Measurements from ENCODE around the gene SRRD. TPM values are rescaled to one million over a fixed set of nuclear protein-coding genes. Genes with fewer than 3 reads are reported as not detected.

The SRRD gene
- total RNA-seq, 2 experiments from 2014 or later, result 17.5 TPM

DNA sequence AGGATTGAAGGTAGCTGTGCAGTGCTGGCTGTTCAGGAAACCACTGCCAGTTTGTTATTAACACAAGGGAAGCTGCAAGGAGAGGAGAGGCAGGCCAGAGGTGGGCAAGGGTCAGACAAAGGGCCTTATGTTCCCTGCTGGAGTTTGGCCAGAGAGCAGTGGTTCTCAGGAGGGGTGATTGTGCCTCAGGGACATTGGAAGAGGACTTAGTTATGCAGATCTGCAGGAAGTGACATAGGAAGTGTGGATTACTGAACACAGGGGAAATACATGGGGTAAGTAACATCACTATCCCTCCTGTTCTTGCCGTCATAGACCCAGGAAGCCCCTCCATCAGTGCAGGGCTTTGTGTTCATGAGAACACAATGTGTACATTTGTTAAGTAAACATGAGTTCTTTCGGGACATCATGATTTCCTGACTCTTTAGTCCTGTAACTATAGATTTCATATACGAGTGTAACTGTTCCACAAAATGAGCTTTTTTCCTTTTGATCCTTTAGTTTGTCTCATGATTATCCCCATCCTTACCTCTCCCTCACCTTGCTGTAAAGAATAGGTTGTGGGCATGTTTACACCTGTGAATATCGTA is 5.9 kb downstream of the SRRD start:
- no peak for DNase-seq
- H3K4me1 Mint-ChIP-seq, result peaks cover 31% of the 10 kb centered on the region
- POLR2A ChIA-PET, result interaction anchor here (0.7 to 1.5 kb wide), 2 partner anchors 14 to 183 kb away, joined by 3 read pairs; no protein-coding TSS in a partner anchor
- peak overlapping the region; percentile 65 for H3K27ac Mint-ChIP-seq
- H3K36me3 Mint-ChIP-seq (ENCODE audit: low read depth), result peaks cover 61% of the 10 kb centered on the region
- CTCF ChIA-PET, result interaction anchor here (1.4 kb wide), 1 partner anchor 14 kb away, joined by 4 read pairs; no protein-coding TSS in a partner anchor
- no peaks in the 10 kb centered on the region for H3K9me3 Mint-ChIP-seq
- H3K27me3 Mint-ChIP-seq, result no peaks in the 10 kb centered on the region
- H3K4me3 Mint-ChIP-seq, result no peak overlapping the region

GRCh38 chr22:26492220-26492619 is 8.5 kb downstream of the SRRD start:
- Mint-ChIP-seq H3K27me3 (no peaks in the 10 kb centered on the region), H3K4me3 (no peak overlapping the region), H3K36me3 (ENCODE audit: low read depth) (peaks cover 78% of the 10 kb centered on the region), H3K9me3 (no peaks in the 10 kb centered on the region), H3K27ac (no peak overlapping the region), H3K4me1 (peaks cover 14% of the 10 kb centered on the region)
- ChIA-PET CTCF (interaction anchor here (1.2 to 2.2 kb wide), 2 partner anchors 10 to 174 kb away, joined by 6 to 11 read pairs; no protein-coding TSS in a partner anchor), POLR2A (interaction anchor here (1.5 to 2.3 kb wide), 2 partner anchors 8 to 11 kb away, joined by 8 to 10 read pairs; partner anchors contain the start of genes HPS4 and SRRD)
- DNase-seq, result no peak

- Mint-ChIP-seq H3K9me3 (no peaks in the 10 kb centered on the region), H3K27ac (no peak overlapping the region), H3K4me3 (no peak overlapping the region), H3K27me3 (no peaks in the 10 kb centered on the region), H3K4me1 (peaks cover 15% of the 10 kb centered on the region), H3K36me3 (ENCODE audit: low read depth) (peaks cover 73% of the 10 kb centered on the region)
- no peak for DNase-seq
- ChIA-PET CTCF (interaction anchor here (1.1 to 1.3 kb wide), 3 partner anchors 9 to 16 kb away, joined by 3 to 4 read pairs (median 3); no protein-coding TSS in a partner anchor), POLR2A (interaction anchor here (1.0 to 2.7 kb wide), 3 partner anchors 8 to 177 kb away, joined by 4 to 17 read pairs (median 7); partner anchors contain the start of genes HPS4 and SRRD)
These were observed 10.8 kb downstream of the SRRD start for GRCh38 chr22:26494506-26494905.

DNA sequence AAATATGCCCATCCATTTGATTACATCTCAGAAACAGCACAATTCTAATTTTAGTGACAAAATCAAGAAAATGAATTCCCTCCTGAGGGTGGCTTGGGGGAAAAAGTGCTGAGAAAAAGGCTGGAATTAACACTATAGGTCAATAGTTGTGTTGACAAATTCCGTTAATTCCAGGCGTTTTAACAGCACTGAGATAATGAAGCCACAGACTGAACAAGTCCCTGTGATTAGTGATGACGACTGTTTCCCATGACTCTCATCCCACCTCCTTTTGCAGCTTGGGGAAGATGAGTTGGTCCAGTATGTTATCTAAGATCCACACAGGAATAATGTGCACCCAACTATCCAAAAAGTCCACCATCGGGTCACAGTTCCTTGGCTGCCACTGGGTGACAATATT is 12.8 kb downstream of the SRRD start:
- CTCF ChIA-PET, result no interaction called here
- DNase-seq, result no peak
- Mint-ChIP-seq H3K27me3 (no peaks in the 10 kb centered on the region), H3K9me3 (no peaks in the 10 kb centered on the region), H3K4me1 (peaks cover 21% of the 10 kb centered on the region), H3K4me3 (no peak overlapping the region), H3K27ac (no peak overlapping the region), H3K36me3 (ENCODE audit: low read depth) (peaks cover 69% of the 10 kb centered on the region)
- POLR2A ChIA-PET, result interaction anchor here (2.7 kb wide), 1 partner anchor 12 kb away, joined by 17 read pairs; the partner anchor contains the start of genes HPS4 and SRRD

DNA sequence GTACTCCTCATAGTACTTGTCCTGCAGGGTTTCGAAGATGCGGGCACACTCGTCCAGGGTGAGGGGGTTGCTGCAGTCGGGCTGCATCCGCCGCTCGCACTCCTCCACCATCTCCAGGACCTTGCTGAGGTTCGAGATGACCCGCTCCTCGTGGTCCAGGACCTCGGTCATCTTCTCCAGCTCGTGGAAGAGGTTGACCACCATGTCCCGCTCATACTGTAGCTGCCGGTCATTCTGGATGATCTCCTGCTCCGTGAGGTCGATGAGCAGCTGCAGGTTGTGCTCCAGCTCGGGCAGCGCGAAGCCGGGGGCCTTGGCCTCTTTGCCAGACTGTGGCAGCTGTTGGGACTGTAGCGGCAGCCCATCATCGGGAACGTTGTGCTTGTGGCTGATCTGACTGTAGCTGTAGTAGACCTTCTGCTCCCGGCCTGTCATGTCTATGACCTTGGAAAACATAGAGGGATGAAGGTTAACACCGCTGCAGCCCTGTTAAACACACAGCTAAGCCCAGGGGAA is 15.6 kb downstream of the SRRD start:
- ChIA-PET POLR2A (interaction anchor here (8.7 kb wide), 1 partner anchor 16 kb away, joined by 61 read pairs; the partner anchor contains the start of genes HPS4 and SRRD), CTCF (interaction anchor here (1.1 kb wide), 1 partner anchor 8 kb away, joined by 3 read pairs; no protein-coding TSS in a partner anchor)
- peaks cover 36% of the 10 kb centered on the region for H3K4me1 Mint-ChIP-seq
- peaks cover 70% of the 10 kb centered on the region for H3K36me3 Mint-ChIP-seq (ENCODE audit: low read depth)
- no peaks in the 10 kb centered on the region for H3K9me3 Mint-ChIP-seq
- no peak for DNase-seq
- H3K27ac Mint-ChIP-seq, result no peak overlapping the region
- no peaks in the 10 kb centered on the region for H3K27me3 Mint-ChIP-seq
- no peak overlapping the region for H3K4me3 Mint-ChIP-seq

- DNase-seq, result no peak
- ChIA-PET POLR2A (interaction anchor here (1.0 to 8.7 kb wide), 8 partner anchors 10 to 172 kb away, joined by 3 to 61 read pairs (median 6); partner anchors contain the start of genes HPS4, SRRD and TFIP11), CTCF (interaction anchor here (0.8 to 4.7 kb wide), 18 partner anchors 9 to 177 kb away, joined by 3 to 47 read pairs (median 8); partner anchors contain the start of genes HPS4, MIAT, SRRD and TFIP11)
- peaks cover 73% of the 10 kb centered on the region for H3K36me3 Mint-ChIP-seq (ENCODE audit: low read depth)
- no peak overlapping the region for H3K4me3 Mint-ChIP-seq
- H3K9me3 Mint-ChIP-seq, result no peaks in the 10 kb centered on the region
- H3K27ac Mint-ChIP-seq, result peak overlapping the region; percentile 94
- peaks cover 42% of the 10 kb centered on the region for H3K4me1 Mint-ChIP-seq
- no peaks in the 10 kb centered on the region for H3K27me3 Mint-ChIP-seq
These were observed 18.3 kb downstream of the SRRD start for GRCh38 chr22:26501996-26502395.

DNA sequence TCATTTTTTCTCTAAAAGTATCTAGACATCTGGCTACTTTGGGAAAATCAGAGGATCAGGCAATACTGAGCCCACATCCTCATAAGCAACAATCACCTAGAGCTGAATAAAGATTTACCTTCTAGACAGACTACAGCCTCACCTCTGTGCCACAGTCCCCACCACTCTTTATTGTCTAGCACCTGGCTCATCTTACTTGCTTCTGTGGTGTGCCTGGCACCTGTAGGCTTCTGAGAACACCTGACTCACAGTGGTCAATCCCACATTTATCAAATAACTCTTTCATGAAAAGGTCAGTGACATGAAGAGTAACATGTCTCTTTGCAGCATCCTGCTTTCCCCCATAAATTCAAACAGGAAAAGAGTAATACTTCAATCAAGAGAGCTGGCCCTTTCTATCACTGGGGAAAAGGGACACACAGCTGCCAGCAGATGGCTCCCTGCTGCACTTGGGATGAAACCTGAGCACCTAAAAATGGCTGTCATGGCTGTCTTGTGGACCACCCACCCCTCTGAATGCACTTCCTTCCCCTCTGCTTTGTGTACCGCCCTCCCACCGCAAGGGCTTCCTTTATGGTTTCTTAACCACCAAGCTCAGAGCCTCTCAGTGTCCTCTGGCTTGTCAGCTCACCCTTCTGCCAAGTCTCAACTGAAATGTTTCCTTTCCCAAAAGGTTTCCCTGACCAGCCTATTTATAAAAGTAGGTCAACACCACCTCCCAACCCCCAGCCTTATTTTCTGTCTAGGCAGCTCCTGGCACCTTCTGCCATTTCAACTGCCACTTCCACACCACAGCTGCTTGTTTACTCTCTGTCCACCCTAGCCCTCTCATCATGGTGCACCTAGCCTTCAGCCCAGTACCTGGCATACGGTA is 19.2 kb downstream of the SRRD start:
- ChIA-PET POLR2A (interaction anchor here (0.8 to 8.7 kb wide), 15 partner anchors 8 to 208 kb away, joined by 3 to 61 read pairs (median 5); partner anchors contain the start of genes HPS4, SRRD and TFIP11), CTCF (interaction anchor here (0.7 to 4.7 kb wide), 33 partner anchors 8 to 176 kb away, joined by 3 to 47 read pairs (median 4); partner anchors contain the start of genes HPS4, MIAT, SRRD and TFIP11)
- peaks cover 69% of the 10 kb centered on the region for H3K36me3 Mint-ChIP-seq (ENCODE audit: low read depth)
- DNase-seq, result peak; percentile 89
- H3K4me1 Mint-ChIP-seq, result peaks cover 39% of the 10 kb centered on the region
- peak overlapping the region; percentile 44 for H3K4me3 Mint-ChIP-seq
- no peaks in the 10 kb centered on the region for H3K27me3 Mint-ChIP-seq
- H3K27ac Mint-ChIP-seq, result peak overlapping the region; percentile 94
- no peaks in the 10 kb centered on the region for H3K9me3 Mint-ChIP-seq

DNA sequence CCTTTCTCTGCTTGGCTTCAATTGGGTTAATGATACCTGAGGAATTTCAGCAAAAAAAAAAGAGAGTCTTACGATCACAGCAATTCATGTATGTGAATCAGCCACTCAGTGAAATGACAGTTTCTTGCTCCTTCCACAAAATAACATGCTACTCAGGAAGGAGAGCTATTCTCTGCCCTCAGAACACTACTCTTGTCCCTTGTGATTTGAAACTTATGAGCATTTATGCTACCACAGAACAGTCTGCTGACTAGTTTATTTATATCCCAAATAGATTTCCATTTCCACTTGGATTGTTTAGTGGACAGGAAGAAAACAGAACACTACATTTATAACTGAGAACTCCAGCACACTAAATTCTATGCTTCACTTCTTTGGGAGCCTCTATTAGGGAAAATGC is 20.1 kb downstream of the SRRD start:
- peaks cover 70% of the 10 kb centered on the region for H3K36me3 Mint-ChIP-seq (ENCODE audit: low read depth)
- H3K27ac Mint-ChIP-seq, result peak overlapping the region; percentile 94
- no peak overlapping the region for H3K4me3 Mint-ChIP-seq
- H3K4me1 Mint-ChIP-seq, result peaks cover 39% of the 10 kb centered on the region
- ChIA-PET POLR2A (interaction anchor here (0.7 to 8.7 kb wide), 10 partner anchors 9 to 255 kb away, joined by 3 to 61 read pairs (median 11); partner anchors contain the start of genes HPS4, SRRD and TFIP11), CTCF (interaction anchor here (0.5 to 4.7 kb wide), 30 partner anchors 10 to 175 kb away, joined by 3 to 47 read pairs (median 5); partner anchors contain the start of genes HPS4, MIAT, SRRD and TFIP11)
- H3K9me3 Mint-ChIP-seq, result no peaks in the 10 kb centered on the region
- no peaks in the 10 kb centered on the region for H3K27me3 Mint-ChIP-seq
- DNase-seq, result no peak

GRCh38 chr22:26508148-26508547 is 24.5 kb downstream of the SRRD start:
- H3K36me3 Mint-ChIP-seq (ENCODE audit: low read depth), result peaks cover 65% of the 10 kb centered on the region
- no peaks in the 10 kb centered on the region for H3K9me3 Mint-ChIP-seq
- H3K4me3 Mint-ChIP-seq, result no peak overlapping the region
- CTCF ChIA-PET, result no interaction called here
- peaks cover 56% of the 10 kb centered on the region for H3K4me1 Mint-ChIP-seq
- POLR2A ChIA-PET, result no interaction called here
- DNase-seq, result no peak
- H3K27me3 Mint-ChIP-seq, result no peaks in the 10 kb centered on the region
- no peak overlapping the region for H3K27ac Mint-ChIP-seq

DNA sequence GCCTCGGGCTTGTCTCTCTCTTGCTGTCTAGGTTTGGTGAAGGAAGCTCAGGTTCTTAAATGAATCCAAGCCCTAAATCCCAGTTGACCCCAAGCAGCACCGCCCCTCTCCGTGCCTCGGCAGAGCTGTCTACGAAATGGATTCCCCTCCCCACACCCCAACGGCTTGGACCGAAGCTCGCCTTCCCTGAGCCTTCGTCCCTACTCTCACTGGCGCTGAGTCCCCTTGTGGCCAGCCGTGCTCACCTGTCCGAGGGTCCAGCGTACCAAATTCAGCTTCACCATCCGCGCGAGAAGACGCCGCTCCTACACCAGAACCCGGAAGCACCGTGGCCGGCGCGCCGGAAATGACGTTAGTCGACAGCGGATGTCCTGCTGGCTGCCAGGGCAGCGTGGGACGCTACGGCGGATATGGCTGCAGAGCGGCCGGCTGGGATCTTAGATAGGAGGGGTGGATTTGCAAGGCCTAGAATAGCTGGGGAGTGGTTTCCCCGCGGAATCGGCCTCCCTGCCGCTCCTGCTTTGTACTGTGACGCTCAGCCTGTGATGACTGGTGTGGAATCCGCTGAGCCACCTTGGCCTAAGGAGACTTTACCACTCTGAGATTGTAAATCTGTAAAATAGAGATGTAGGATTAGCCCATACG is 28.6 kb downstream of the SRRD start, which contains the start of gene TFIP11:
Gene TFIP11 (minus strand): TSS at position 325 of the 645 bp plus-strand sequence. CDS start 2,201 bp downstream, outside the sequence.
- Mint-ChIP-seq H3K27ac (peak within 1 kb of the TSS; percentile 89), H3K4me1 (peaks cover 53% of the 10 kb centered on the region), H3K36me3 (ENCODE audit: low read depth) (peaks cover 33% of the 10 kb centered on the region), H3K9me3 (no peaks in the 10 kb centered on the region), H3K4me3 (peak within 1 kb of the TSS; percentile 100), H3K27me3 (no peaks in the 10 kb centered on the region)
- peak; percentile 93 for DNase-seq
- ChIA-PET CTCF (interaction anchor here (1.2 to 5.8 kb wide), 3 partner anchors 10 to 167 kb away, joined by 3 to 38 read pairs (median 8); partner anchors contain the start of genes HPS4 and SRRD), POLR2A (interaction anchor here (0.8 to 5.0 kb wide), 11 partner anchors 10 to 162 kb away, joined by 3 to 25 read pairs (median 6); partner anchors contain the start of genes HPS4 and SRRD)

DNA sequence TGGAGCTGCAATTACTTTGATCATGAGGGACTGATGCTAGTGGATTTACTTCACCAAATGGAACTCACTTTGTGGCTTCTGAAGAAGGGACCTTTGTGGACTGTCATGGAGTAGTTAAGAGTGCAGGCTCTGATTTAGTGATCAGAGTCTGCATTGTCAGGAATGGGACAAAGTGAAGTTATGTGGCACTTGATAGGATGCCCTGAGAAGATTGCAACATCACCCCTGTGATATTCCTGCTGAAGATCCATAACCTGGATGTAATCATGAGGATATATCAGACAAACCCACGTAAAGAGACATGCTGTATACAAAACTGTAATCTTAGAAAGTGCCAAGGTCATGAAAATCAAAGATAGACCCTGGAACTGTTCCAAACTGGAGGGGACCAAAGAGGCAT is 30.2 kb downstream of the SRRD start:
- DNase-seq, result no peak
- CTCF ChIA-PET, result interaction anchor here (0.6 to 5.8 kb wide), 3 partner anchors 11 to 149 kb away, joined by 3 to 38 read pairs (median 8); partner anchors contain the start of genes HPS4 and SRRD
- no peak overlapping the region for H3K27ac Mint-ChIP-seq
- POLR2A ChIA-PET, result interaction anchor here (1.4 to 5.0 kb wide), 5 partner anchors 9 to 160 kb away, joined by 3 to 25 read pairs (median 7); partner anchors contain the start of genes HPS4 and SRRD
- H3K9me3 Mint-ChIP-seq, result no peaks in the 10 kb centered on the region
- H3K4me1 Mint-ChIP-seq, result peaks cover 53% of the 10 kb centered on the region
- no peaks in the 10 kb centered on the region for H3K27me3 Mint-ChIP-seq
- H3K36me3 Mint-ChIP-seq (ENCODE audit: low read depth), result peaks cover 25% of the 10 kb centered on the region
- H3K4me3 Mint-ChIP-seq, result peak overlapping the region; percentile 100
